HepG2 (cell line): Measurements from ENCODE around the gene NACC2. TPM values are rescaled to one million over a fixed set of nuclear protein-coding genes. Genes with fewer than 3 reads are reported as not detected.

Experiments used
- DNMT1 ChIP-seq: sonication (generic); formaldehyde crosslinking; IDR thresholded peaks from 2 replicates; pipeline ENCODE4 v1.5.1; 2020; ENCODE audit warnings: mild to moderate bottlenecking, missing genetic modification reagents
- GZF1 ChIP-seq: sonication (generic); formaldehyde crosslinking; IDR thresholded peaks from 2 replicates; pipeline ENCODE4 v1.5.1; 2020; ENCODE audit warnings: mild to moderate bottlenecking, missing genetic modification reagents
- HOXD1 ChIP-seq: sonication (generic); formaldehyde crosslinking; IDR thresholded peaks from 2 replicates; pipeline ENCODE4 v1.5.0; 2020; ENCODE audit warnings: missing genetic modification reagents
- ISL2 ChIP-seq: sonication (generic); formaldehyde crosslinking; IDR thresholded peaks from 2 replicates; pipeline ENCODE4 v1.5.0; 2020; ENCODE audit warnings: missing genetic modification reagents
- JDP2 ChIP-seq: sonication (generic); formaldehyde crosslinking; IDR thresholded peaks from 2 replicates; pipeline ENCODE4 v1.8.1; 2022; ENCODE audit warnings: missing genetic modification reagents, borderline replicate concordance
- KDM5A ChIP-seq: fragments of 200-600 bp; sonication (generic); IDR thresholded peaks from 2 replicates; pipeline ENCODE4 v1.7.0; 2018; ENCODE audit warnings: antibody characterized with exemption, mild to moderate bottlenecking, low read length, borderline replicate concordance
- NAIF1 ChIP-seq: sonication (generic); formaldehyde crosslinking; IDR thresholded peaks from 2 replicates; pipeline ENCODE4 v1.5.0; 2020; ENCODE audit warnings: mild to moderate bottlenecking, missing genetic modification reagents, borderline replicate concordance
- NCOA1 ChIP-seq: sonication (generic); formaldehyde crosslinking; IDR thresholded peaks from 2 replicates; pipeline ENCODE4 v1.9.0; 2021; ENCODE audit warnings: missing genetic modification reagents
- ONECUT2 ChIP-seq: sonication (generic); formaldehyde crosslinking; IDR thresholded peaks from 2 replicates; pipeline ENCODE4 v1.4.0; 2020; ENCODE audit warnings: missing genetic modification reagents
- PAX8 ChIP-seq: sonication (generic); formaldehyde crosslinking; IDR thresholded peaks from 2 replicates; pipeline ENCODE4 v1.8.0; 2022; ENCODE audit warnings: mild to moderate bottlenecking, missing genetic modification reagents, borderline replicate concordance
- RARA ChIP-seq: IDR thresholded peaks from 2 replicates; pipeline ENCODE4 v1.6.1; 2016; ENCODE audit warnings: missing genetic modification reagents, missing compliant biosample characterization
- REPIN1 ChIP-seq: sonication (generic); formaldehyde crosslinking; IDR thresholded peaks from 2 replicates; pipeline ENCODE4 v1.8.0; 2022; ENCODE audit warnings: missing genetic modification reagents, low read depth, mild to moderate bottlenecking, borderline replicate concordance
- RXRA ChIP-seq: sonication (generic); formaldehyde crosslinking; IDR thresholded peaks from 2 replicates; pipeline ENCODE4 v1.5.1; 2020; ENCODE audit warnings: missing genetic modification reagents
- SCMH1 ChIP-seq: sonication (generic); formaldehyde crosslinking; IDR thresholded peaks from 2 replicates; pipeline ENCODE4 v1.9.0; 2021; ENCODE audit warnings: missing genetic modification reagents, mild to moderate bottlenecking, borderline replicate concordance
- SKI ChIP-seq: fragments of 450-650 bp; IDR thresholded peaks from one replicate; pipeline ENCODE4 v1.6.1; 2018; ENCODE audit warnings: mild to moderate bottlenecking; ENCODE audit not compliant: partially characterized antibody
- SMAD3 ChIP-seq: sonication (generic); formaldehyde crosslinking; IDR thresholded peaks from 2 replicates; pipeline ENCODE4 v1.4.0; 2020; ENCODE audit warnings: missing genetic modification reagents
- SOX5 ChIP-seq: IDR thresholded peaks from 2 replicates; pipeline ENCODE4 v1.6.1; 2016; ENCODE audit warnings: borderline replicate concordance
- SP1 ChIP-seq, 2 experiments: fragments of 450-650 bp in 1 of 2; sonication (generic) in 1 of 2; formaldehyde crosslinking in 1 of 2; IDR thresholded peaks; 2 replicates each; pipeline versions ENCODE4 v1.4.0 to v1.6.1; 2016 to 2020; ENCODE audit warnings: missing genetic modification reagents in 1 of 2
- SPEN ChIP-seq: sonication (generic); formaldehyde crosslinking; IDR thresholded peaks from 2 replicates; pipeline ENCODE4 v1.5.1; 2020; ENCODE audit warnings: low read depth, mild to moderate bottlenecking, missing genetic modification reagents
- TFAP4 ChIP-seq: sonication (generic); IDR thresholded peaks from 2 replicates; pipeline ENCODE4 v1.6.1; 2016; ENCODE audit warnings: low read depth, borderline replicate concordance
- ZFX ChIP-seq: sonication (generic); formaldehyde crosslinking; IDR thresholded peaks from 2 replicates; pipeline ENCODE4 v1.4.0; 2020; ENCODE audit warnings: mild to moderate bottlenecking, low read depth, missing genetic modification reagents, moderate library complexity
- ZNF24 ChIP-seq: fragments of 450-650 bp; IDR thresholded peaks from 2 replicates; pipeline ENCODE4 v1.6.1; 2017; ENCODE audit warnings: antibody characterized with exemption, mild to moderate bottlenecking
- ZNF282 ChIP-seq: fragments of 450-650 bp; IDR thresholded peaks from 2 replicates; pipeline ENCODE4 v1.6.1; 2018; ENCODE audit not compliant: partially characterized antibody
- ZNF44 ChIP-seq: sonication (generic); formaldehyde crosslinking; IDR thresholded peaks from 2 replicates; pipeline ENCODE4 v1.5.1; 2020; ENCODE audit warnings: mild to moderate bottlenecking, missing genetic modification reagents
- ZNF609 ChIP-seq: sonication (generic); formaldehyde crosslinking; IDR thresholded peaks from 2 replicates; pipeline ENCODE4 v1.4.0; 2020; ENCODE audit warnings: mild to moderate bottlenecking, missing genetic modification reagents, borderline replicate concordance
- ZNF615 ChIP-seq: sonication (generic); formaldehyde crosslinking; IDR thresholded peaks from 2 replicates; pipeline ENCODE4 v1.5.0; 2020; ENCODE audit warnings: mild to moderate bottlenecking, missing genetic modification reagents, borderline replicate concordance
- ZNF703 ChIP-seq: sonication (generic); formaldehyde crosslinking; IDR thresholded peaks from 2 replicates; pipeline ENCODE4 v1.5.1; 2020; ENCODE audit warnings: missing genetic modification reagents, mild to moderate bottlenecking, moderate library complexity, borderline replicate concordance
- ZSCAN22 ChIP-seq: sonication (generic); formaldehyde crosslinking; IDR thresholded peaks from 2 replicates; pipeline ENCODE4 v1.4.0; 2020; ENCODE audit warnings: mild to moderate bottlenecking, missing genetic modification reagents
- ZSCAN30 ChIP-seq: sonication (generic); formaldehyde crosslinking; IDR thresholded peaks from 2 replicates; pipeline ENCODE4 v1.5.0; 2020; ENCODE audit warnings: mild to moderate bottlenecking, missing genetic modification reagents
- polyA plus RNA-seq, 8 experiments: library from polyadenylated mRNA; depleted of rRNA in 3 of 8; stranded (reverse) in 7 of 8; unstranded in 1 of 8; fragments of >200 nt; fragmentation: Illumina TruSeq in 4 of 8; extraction: Trizol in 4 of 8; gene quantifications; 2 replicates each; pipeline versions ENCODE4 v1.2.1 to v1.2.3, GENCODE V29; 2011 to 2016; ENCODE audit warnings: low read depth in 4 of 8, missing spikeins in 1 of 8, mixed read lengths in 1 of 8; ENCODE audit not compliant: insufficient read depth in 1 of 8
- total RNA-seq, 5 experiments: library from RNA; depleted of rRNA; stranded (reverse); fragments of >200 nt; fragmentation: Illumina TruSeq; extraction: Trizol; gene quantifications; 2 replicates each; pipeline ENCODE4 v1.2.3, GENCODE V29; 2016; ENCODE audit warnings: low read depth in 1 of 5

NACC2 gene
- total and polyA plus RNA-seq, 2 of the 13 experiments (the other 11 are each of a cell fraction or from before 2014, with no cell fraction given), result 5.9 to 12.3 TPM

- no peak for TF ChIP-seq SP1 (IDR thresholded peaks at IDR 0.05)
- no peak for TF ChIP-seq SP1 (CRISPR knock-in tag; IDR thresholded peaks at IDR 0.05)
- no peak for TF ChIP-seq ZNF615 (CRISPR knock-in tag)
- TF ChIP-seq ZSCAN22 (CRISPR knock-in tag), result no peak
- no peak for TF ChIP-seq RARA (CRISPR knock-in tag)
- no peak for TF ChIP-seq SPEN (CRISPR knock-in tag)
- no peak for TF ChIP-seq JDP2 (CRISPR knock-in tag)
- TF ChIP-seq TFAP4, result 0 out of 2 replicates have a peak, but pooled peaks have one; percentile 3
- TF ChIP-seq ZNF24, result no peak
- TF ChIP-seq ZNF44 (CRISPR knock-in tag), result 0 out of 2 replicates have a peak, but pooled peaks have one; percentile 49
- no peak for TF ChIP-seq SCMH1 (CRISPR knock-in tag)
- no peak for TF ChIP-seq ZNF282
- TF ChIP-seq SMAD3 (CRISPR knock-in tag), result no peak
- TF ChIP-seq DNMT1 (CRISPR knock-in tag), result no peak
- TF ChIP-seq KDM5A, result no peak
- TF ChIP-seq NCOA1 (CRISPR knock-in tag), result no peak; the same call in 1 of the 2 replicates
- no peak for TF ChIP-seq GZF1 (CRISPR knock-in tag)
- no peak for TF ChIP-seq SOX5 (CRISPR knock-in tag)
- TF ChIP-seq ZNF703 (CRISPR knock-in tag), result no peak
- TF ChIP-seq ZNF609 (CRISPR knock-in tag), result no peak
- no peak for TF ChIP-seq ONECUT2 (CRISPR knock-in tag)
- TF ChIP-seq ZFX (CRISPR knock-in tag), result peak; percentile 28
- TF ChIP-seq REPIN1, result 0 out of 2 replicates have a peak, but pooled peaks have one; percentile 70
- TF ChIP-seq NAIF1, result no peak
- peak; percentile 23; the same call in 1 of the 2 replicates for TF ChIP-seq ISL2 (CRISPR knock-in tag)
- no peak for TF ChIP-seq PAX8 (CRISPR knock-in tag)
- TF ChIP-seq HOXD1 (CRISPR knock-in tag), result no peak; the same call in 1 of the 2 replicates
- 0 out of 2 replicates have a peak, but pooled peaks have one; percentile 22 for TF ChIP-seq RXRA (CRISPR knock-in tag)
- no peak for TF ChIP-seq ZSCAN30 (CRISPR knock-in tag)
- TF ChIP-seq SKI, result no peak
These were observed 22.8 kb upstream of the NACC2 start (continued) for GRCh38 chr9:136117916-136118319.
